Calu3 (cell line): ENCODE results near the gene NUDT1. TPM values are rescaled to one million over a fixed set of nuclear protein-coding genes. Genes with fewer than 3 reads are reported as not detected.

Experiments used
- BruUV-seq: library from RNA; stranded (reverse); fragments of 400-500 nt; replicated peaks from 2 replicates; lab custom pipeline; 2021; lab: Mats Ljungman, UMichigan
- CTCF ChIA-PET: fragments of 300-600 bp; sonication (Branson Sonifier 250); formaldehyde crosslinking; loops from one replicate; lab custom pipeline; 2022; ENCODE audit warnings: antibody characterized with exemption; lab: Charles Lee
- DNase-seq: peaks from one replicate; pipeline ENCODE4 v3.0.0; 2022
- H3K27ac Mint-ChIP-seq: one replicate; pipeline ENCODE4 v1.8.0; 2022; ENCODE audit warnings: mixed read lengths; ENCODE audit not compliant: unreplicated experiment
- H3K27me3 Mint-ChIP-seq: one replicate; pipeline ENCODE4 v1.8.0; 2022; ENCODE audit warnings: mixed read lengths; ENCODE audit not compliant: unreplicated experiment
- H3K36me3 Mint-ChIP-seq: one replicate; pipeline ENCODE4 v1.8.0; 2022; ENCODE audit warnings: mild to moderate bottlenecking, moderate library complexity, mixed read lengths; ENCODE audit not compliant: insufficient read depth, unreplicated experiment
- H3K4me1 Mint-ChIP-seq: one replicate; pipeline ENCODE4 v1.8.0; 2022; ENCODE audit warnings: mild to moderate bottlenecking, low read depth, mixed read lengths; ENCODE audit not compliant: unreplicated experiment
- H3K4me3 Mint-ChIP-seq: one replicate; pipeline ENCODE4 v1.8.0; 2022; ENCODE audit warnings: mild to moderate bottlenecking, low read depth, moderate library complexity, mixed read lengths; ENCODE audit not compliant: unreplicated experiment
- H3K9me3 Mint-ChIP-seq: one replicate; pipeline ENCODE4 v1.8.0; 2022; ENCODE audit warnings: low read depth, mixed read lengths; ENCODE audit not compliant: unreplicated experiment
- CTCF ChIP-seq: fragments of 200-600 bp; IDR thresholded peaks from one replicate; pipeline ENCODE4 v1.8.0; 2022; ENCODE audit warnings: antibody characterized with exemption; ENCODE audit not compliant: unreplicated experiment
- intact Hi-C: fragments of 100-400 bp; cut with micrococcal nuclease; formaldehyde crosslinking; loops from one replicate; pipeline ENCODE4 v1.10.0; 2022; ENCODE audit not compliant: unreplicated experiment
- total RNA-seq: library from RNA; stranded (reverse); gene quantifications from 2 replicates; pipeline ENCODE4 v1.2.3, GENCODE V29; 2022

NUDT1 gene
- total RNA-seq, 1 experiment from 2014 or later, result 65.6 TPM

GRCh38 chr7:2209146-2209960 lies 32.7 kb upstream of the NUDT1 start:
- no TSS peak for BruUV-seq
- H3K9me3 Mint-ChIP-seq, result no peaks in the 10 kb centered on the region
- H3K27ac Mint-ChIP-seq, result no peak overlapping the region
- TF ChIP-seq CTCF, result peak; percentile 79
- intact Hi-C loops, result no loop called here
- DNase-seq, result peak; percentile 75
- CTCF ChIA-PET, result interaction anchor here (0.7 to 1.0 kb wide), 4 partner anchors 140 to 630 kb away, joined by 3 to 6 read pairs (median 3); no protein-coding TSS in a partner anchor
- H3K36me3 Mint-ChIP-seq, result peaks cover 9% of the 10 kb centered on the region
- no peaks in the 10 kb centered on the region for H3K4me1 Mint-ChIP-seq
- no peaks in the 10 kb centered on the region for H3K27me3 Mint-ChIP-seq
- no peak overlapping the region for H3K4me3 Mint-ChIP-seq

GRCh38 chr7:2209961-2210323 lies 32.1 kb upstream of the NUDT1 start:
- H3K36me3 Mint-ChIP-seq, result peaks cover 13% of the 10 kb centered on the region
- H3K27me3 Mint-ChIP-seq, result no peaks in the 10 kb centered on the region
- intact Hi-C loops, result no loop called here
- H3K4me3 Mint-ChIP-seq, result no peak overlapping the region
- H3K4me1 Mint-ChIP-seq, result no peaks in the 10 kb centered on the region
- BruUV-seq, result no TSS peak
- no peak for TF ChIP-seq CTCF
- no peaks in the 10 kb centered on the region for H3K9me3 Mint-ChIP-seq
- CTCF ChIA-PET, result interaction anchor here (0.8 to 1.0 kb wide), 2 partner anchors 140 to 628 kb away, joined by 3 read pairs; no protein-coding TSS in a partner anchor
- no peak overlapping the region for H3K27ac Mint-ChIP-seq
- DNase-seq, result no peak

- CTCF ChIA-PET, result no interaction called here
- no peak for TF ChIP-seq CTCF
- intact Hi-C loops, result no loop called here
- no TSS peak for BruUV-seq
- H3K27me3 Mint-ChIP-seq, result no peaks in the 10 kb centered on the region
- no peaks in the 10 kb centered on the region for H3K4me1 Mint-ChIP-seq
- no peak overlapping the region for H3K4me3 Mint-ChIP-seq
- no peak for DNase-seq
- H3K9me3 Mint-ChIP-seq, result no peaks in the 10 kb centered on the region
- no peak overlapping the region for H3K27ac Mint-ChIP-seq
- H3K36me3 Mint-ChIP-seq, result peaks cover 21% of the 10 kb centered on the region
Measured at GRCh38 chr7:2210551-2211258, 31.3 kb upstream of the NUDT1 start.

- DNase-seq, result no peak
- H3K4me1 Mint-ChIP-seq, result no peaks in the 10 kb centered on the region
- H3K4me3 Mint-ChIP-seq, result no peak overlapping the region
- no peaks in the 10 kb centered on the region for H3K9me3 Mint-ChIP-seq
- CTCF ChIA-PET, result no interaction called here
- H3K36me3 Mint-ChIP-seq, result peaks cover 27% of the 10 kb centered on the region
- no peak for TF ChIP-seq CTCF
- intact Hi-C loops, result no loop called here
- H3K27ac Mint-ChIP-seq, result no peak overlapping the region
- no peaks in the 10 kb centered on the region for H3K27me3 Mint-ChIP-seq
- no TSS peak for BruUV-seq
Measured at GRCh38 chr7:2211259-2211880, 30.7 kb upstream of the NUDT1 start.
